Activated naive CD8-positive, alpha-beta T cell treated with anti-CD3 and anti-CD28 coated beads, Interleukin-2, amount 50 U/mL, for 24 hours (primary cell): ENCODE measurements around the gene SLC25A21.
A peak's percentile ranks its signal among the peaks of the same experiment; 100 is the strongest.

Experiments
- ATAC-seq: fragments of 150-1000 bp; cut with Tn5 transposase; one replicate; pipeline ENCODE4 v1.10.0; 2021
- DNase-seq: peaks from one replicate; pipeline ENCODE4 v3.0.0; 2021
- H3K27ac Mint-ChIP-seq: one replicate; pipeline ENCODE4 v1.8.0; 2021; ENCODE audit warnings: mild to moderate bottlenecking, mixed read lengths
- H3K27me3 Mint-ChIP-seq: one replicate; pipeline ENCODE4 v1.8.0; 2021; ENCODE audit warnings: mixed read lengths
- H3K36me3 Mint-ChIP-seq: one replicate; pipeline ENCODE4 v1.8.0; 2021; ENCODE audit warnings: low read depth, mixed read lengths
- H3K4me1 Mint-ChIP-seq: one replicate; pipeline ENCODE4 v1.8.0; 2021; ENCODE audit warnings: mixed read lengths
- H3K4me3 Mint-ChIP-seq: one replicate; pipeline ENCODE4 v1.8.0; 2021; ENCODE audit warnings: mild to moderate bottlenecking, moderate library complexity, mixed read lengths
- H3K9me3 Mint-ChIP-seq: one replicate; pipeline ENCODE4 v1.8.0; 2021; ENCODE audit warnings: mixed read lengths

SLC25A21 gene

DNA sequence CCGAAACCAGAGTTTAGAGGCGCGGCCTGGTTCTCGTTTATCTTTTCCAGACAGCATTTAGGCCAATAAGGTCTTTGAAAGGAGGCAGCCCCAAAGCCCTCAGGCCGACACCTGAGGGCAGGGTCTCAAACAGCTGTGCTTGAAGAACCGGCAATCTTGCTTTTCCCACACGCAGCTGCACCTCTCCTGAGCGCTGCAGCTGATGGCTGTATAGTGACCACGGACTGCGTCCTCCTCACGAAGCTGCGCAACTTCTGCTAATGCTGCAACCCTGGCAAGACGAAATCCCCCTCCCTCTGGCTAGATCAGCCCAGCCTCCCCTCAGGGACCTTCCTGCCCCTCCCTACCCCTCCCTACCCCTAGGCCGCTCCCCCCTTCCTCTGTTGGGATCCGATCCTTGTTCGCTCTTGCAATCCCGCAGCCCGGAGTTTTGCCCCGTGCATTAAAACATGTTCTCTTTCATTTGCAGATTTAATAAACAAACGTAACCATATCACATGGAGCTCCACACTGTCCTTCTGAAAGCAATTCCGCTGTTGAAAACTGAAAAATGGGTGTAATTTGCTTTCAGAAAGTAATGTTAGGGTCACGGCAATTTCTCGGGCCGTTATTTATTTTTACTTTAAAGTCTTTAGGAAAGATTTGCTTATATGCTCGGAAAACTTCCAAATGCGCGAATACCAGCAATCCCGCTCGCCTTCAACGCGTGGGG, 515.6 kb downstream of the SLC25A21 start:
- Mint-ChIP-seq H3K4me1 (peaks cover 25% of the 10 kb centered on the region), H3K27ac (no peak overlapping the region), H3K4me3 (no peak overlapping the region), H3K36me3 (peaks cover 10% of the 10 kb centered on the region), H3K27me3 (peaks cover 92% of the 10 kb centered on the region), H3K9me3 (peaks cover 3% of the 10 kb centered on the region)
- ATAC-seq (no peak), DNase-seq (no peak)

GRCh38 chr14:36655963-36656686, 516.3 kb downstream of the SLC25A21 start:
- Mint-ChIP-seq H3K27me3 (peaks cover 90% of the 10 kb centered on the region), H3K9me3 (no peaks in the 10 kb centered on the region), H3K36me3 (peaks cover 10% of the 10 kb centered on the region), H3K4me3 (no peak overlapping the region), H3K4me1 (peaks cover 20% of the 10 kb centered on the region), H3K27ac (no peak overlapping the region)
- DNase-seq: peak; percentile 47
- peak; percentile 60 for ATAC-seq

DNA sequence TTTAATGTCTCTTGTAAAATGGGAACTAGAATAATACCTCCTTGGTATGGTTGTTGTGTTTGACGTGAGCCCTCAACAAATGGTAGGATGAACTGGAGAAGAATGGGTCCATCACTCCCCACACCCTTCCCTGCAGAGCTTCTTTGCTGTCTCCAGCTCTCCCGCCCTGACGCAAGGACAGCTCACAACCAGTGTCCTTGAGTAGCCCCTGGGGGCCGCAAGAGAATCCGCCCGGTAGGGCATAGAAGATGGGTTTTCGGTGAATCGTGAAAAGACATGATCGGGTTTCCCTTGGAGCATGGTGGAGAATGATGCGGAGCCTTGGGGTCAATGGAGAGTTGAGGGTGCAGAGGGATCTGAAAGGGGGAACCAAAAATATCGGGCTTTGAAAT, 516.8 kb downstream of the SLC25A21 start:
- Mint-ChIP-seq H3K27ac (no peak overlapping the region), H3K27me3 (peaks cover 90% of the 10 kb centered on the region), H3K4me3 (no peak overlapping the region), H3K9me3 (no peaks in the 10 kb centered on the region), H3K4me1 (peaks cover 18% of the 10 kb centered on the region), H3K36me3 (peaks cover 10% of the 10 kb centered on the region)
- ATAC-seq: no peak
- no peak for DNase-seq

DNA sequence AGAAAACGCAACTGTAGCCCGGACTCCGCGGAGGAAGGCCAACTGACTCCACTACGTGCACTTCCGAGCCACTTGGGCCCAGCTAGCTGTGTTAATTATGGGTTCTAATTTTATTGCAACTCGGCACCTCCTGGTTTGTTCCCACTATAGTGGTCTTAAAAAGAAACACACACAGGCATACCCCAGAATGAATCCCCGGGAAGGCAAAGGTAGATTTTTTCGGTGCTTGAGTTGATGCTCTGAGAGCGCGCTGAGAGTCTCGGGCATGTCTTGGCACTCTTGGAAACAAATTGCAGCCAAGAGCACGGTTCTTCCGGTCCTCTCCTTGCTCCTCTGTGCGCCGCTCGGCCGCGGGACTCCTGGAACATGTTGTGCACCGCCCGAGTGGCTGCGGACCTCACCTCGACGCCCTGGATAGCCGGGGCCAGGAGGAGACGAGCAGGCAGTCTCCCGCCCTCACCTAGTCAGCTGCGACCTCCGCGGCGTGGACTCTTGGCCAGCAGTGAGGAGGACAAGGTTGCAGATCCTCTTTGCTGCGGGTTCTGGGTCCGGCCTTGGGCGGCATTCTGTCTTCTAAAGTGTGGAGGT, 517.5 kb downstream of the SLC25A21 start:
- no peaks in the 10 kb centered on the region for H3K9me3 Mint-ChIP-seq
- peaks cover 10% of the 10 kb centered on the region for H3K36me3 Mint-ChIP-seq
- H3K27ac Mint-ChIP-seq: no peak overlapping the region
- DNase-seq (no peak), ATAC-seq (no peak)
- H3K4me3 Mint-ChIP-seq: no peak overlapping the region
- H3K27me3 Mint-ChIP-seq: peaks cover 90% of the 10 kb centered on the region
- peaks cover 18% of the 10 kb centered on the region for H3K4me1 Mint-ChIP-seq

- DNase-seq (no peak), ATAC-seq (no peak)
- peaks cover 89% of the 10 kb centered on the region for H3K27me3 Mint-ChIP-seq
- no peaks in the 10 kb centered on the region for H3K9me3 Mint-ChIP-seq
- peaks cover 17% of the 10 kb centered on the region for H3K4me1 Mint-ChIP-seq
- no peak overlapping the region for H3K4me3 Mint-ChIP-seq
- H3K36me3 Mint-ChIP-seq: peaks cover 9% of the 10 kb centered on the region
- H3K27ac Mint-ChIP-seq: no peak overlapping the region
These were observed 518.2 kb downstream of the SLC25A21 start for GRCh38 chr14:36653962-36654793.

DNA sequence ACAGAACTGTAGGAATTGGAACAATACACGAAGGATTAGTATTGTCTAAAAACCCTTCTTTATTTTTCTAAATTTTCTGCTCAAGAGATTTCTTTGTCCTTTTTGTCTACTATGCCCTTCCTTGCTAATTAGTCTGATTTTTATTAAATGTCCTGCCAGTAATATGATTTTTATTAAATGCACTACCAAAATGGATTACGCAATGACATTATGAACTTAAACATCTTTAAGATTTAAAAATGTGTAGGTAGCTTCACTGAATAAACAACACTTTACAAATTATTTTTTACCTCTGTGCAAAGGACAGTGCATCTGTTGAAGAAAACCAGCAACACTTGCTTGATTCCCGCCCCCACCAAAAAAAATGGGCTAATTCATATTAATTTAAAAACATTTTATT, 519.0 kb downstream of the SLC25A21 start:
- DNase-seq (no peak), ATAC-seq (no peak)
- Mint-ChIP-seq H3K36me3 (peaks cover 5% of the 10 kb centered on the region), H3K4me3 (no peak overlapping the region), H3K27ac (no peak overlapping the region), H3K9me3 (no peaks in the 10 kb centered on the region), H3K4me1 (peaks cover 14% of the 10 kb centered on the region), H3K27me3 (peaks cover 89% of the 10 kb centered on the region)

DNA sequence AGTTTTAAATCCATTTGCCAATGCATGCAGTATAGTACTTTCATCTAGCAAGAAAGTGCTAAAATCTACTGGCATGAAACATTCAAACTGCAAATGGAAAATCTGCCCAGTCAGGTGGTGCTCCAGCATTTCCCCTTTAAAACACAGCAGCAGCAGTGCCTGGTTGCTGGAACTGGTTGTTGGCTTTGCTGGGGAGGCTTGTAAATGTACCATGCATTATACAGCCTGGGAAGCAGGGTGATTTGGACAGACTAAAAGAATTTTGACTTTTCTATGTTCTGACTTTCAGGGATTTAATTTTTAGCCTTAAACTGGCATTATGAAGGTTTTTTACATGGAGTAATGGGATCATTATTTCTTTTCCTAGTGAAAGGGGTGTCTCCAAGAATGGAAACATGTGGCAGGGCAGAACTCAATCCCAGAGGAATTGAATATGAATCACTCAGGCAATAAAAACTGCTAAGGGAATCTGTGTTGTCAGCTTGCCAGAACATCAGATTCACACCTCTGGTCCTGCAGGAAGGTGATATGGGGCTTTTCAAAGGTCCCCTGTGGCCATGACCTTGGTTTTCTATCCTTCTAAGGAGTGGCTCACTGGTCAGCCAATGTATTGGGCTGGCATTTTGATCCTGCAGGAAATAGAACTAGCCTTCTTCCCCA, 519.7 kb downstream of the SLC25A21 start:
- ATAC-seq (no peak), DNase-seq (no peak)
- Mint-ChIP-seq H3K36me3 (peaks cover 5% of the 10 kb centered on the region), H3K4me1 (peaks cover 16% of the 10 kb centered on the region), H3K9me3 (no peaks in the 10 kb centered on the region), H3K27ac (no peak overlapping the region), H3K27me3 (peaks cover 91% of the 10 kb centered on the region), H3K4me3 (no peak overlapping the region)

DNA sequence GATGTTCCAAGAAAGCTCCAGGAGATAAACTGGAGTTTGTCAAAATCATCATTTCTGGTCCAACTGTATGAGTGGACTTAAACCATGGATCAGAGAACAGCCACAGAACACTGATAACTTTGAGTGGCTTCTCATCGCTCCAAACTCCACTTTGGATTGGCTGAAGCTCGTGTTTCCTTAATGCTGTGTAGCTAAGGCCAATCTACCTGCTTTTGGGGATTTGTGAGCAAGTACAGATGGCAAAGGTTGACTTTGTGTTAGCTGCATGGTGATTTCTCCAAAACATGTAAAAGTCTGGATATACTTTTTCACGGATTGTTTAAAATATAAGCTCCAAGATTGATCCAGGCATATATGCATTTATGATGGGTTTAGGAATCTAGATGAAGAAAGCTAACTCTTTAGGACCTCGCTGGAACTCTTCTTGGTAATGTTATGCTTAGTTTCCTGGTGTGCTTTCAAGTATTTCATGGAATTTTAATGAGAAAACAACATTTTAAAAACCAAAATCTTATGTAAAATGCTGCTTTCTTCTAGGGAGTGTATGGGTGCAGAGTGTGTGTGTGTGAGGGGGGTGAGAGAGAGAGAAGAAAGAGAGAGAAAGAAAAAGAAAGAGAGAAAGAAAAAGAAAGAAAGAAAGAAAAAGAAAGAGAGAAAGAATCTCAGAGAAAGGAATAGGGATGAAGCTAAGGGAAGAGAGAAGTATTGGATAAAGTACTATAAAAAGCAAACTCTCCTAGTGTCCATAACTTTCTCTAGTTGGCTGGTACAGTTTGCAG, 522.3 kb downstream of the SLC25A21 start:
- DNase-seq: no peak
- no peak for ATAC-seq
- no peak overlapping the region for H3K4me3 Mint-ChIP-seq
- H3K27ac Mint-ChIP-seq: no peak overlapping the region
- peaks cover 81% of the 10 kb centered on the region for H3K27me3 Mint-ChIP-seq
- H3K9me3 Mint-ChIP-seq: no peaks in the 10 kb centered on the region
- peaks cover 2% of the 10 kb centered on the region for H3K4me1 Mint-ChIP-seq
- no peaks in the 10 kb centered on the region for H3K36me3 Mint-ChIP-seq

DNA sequence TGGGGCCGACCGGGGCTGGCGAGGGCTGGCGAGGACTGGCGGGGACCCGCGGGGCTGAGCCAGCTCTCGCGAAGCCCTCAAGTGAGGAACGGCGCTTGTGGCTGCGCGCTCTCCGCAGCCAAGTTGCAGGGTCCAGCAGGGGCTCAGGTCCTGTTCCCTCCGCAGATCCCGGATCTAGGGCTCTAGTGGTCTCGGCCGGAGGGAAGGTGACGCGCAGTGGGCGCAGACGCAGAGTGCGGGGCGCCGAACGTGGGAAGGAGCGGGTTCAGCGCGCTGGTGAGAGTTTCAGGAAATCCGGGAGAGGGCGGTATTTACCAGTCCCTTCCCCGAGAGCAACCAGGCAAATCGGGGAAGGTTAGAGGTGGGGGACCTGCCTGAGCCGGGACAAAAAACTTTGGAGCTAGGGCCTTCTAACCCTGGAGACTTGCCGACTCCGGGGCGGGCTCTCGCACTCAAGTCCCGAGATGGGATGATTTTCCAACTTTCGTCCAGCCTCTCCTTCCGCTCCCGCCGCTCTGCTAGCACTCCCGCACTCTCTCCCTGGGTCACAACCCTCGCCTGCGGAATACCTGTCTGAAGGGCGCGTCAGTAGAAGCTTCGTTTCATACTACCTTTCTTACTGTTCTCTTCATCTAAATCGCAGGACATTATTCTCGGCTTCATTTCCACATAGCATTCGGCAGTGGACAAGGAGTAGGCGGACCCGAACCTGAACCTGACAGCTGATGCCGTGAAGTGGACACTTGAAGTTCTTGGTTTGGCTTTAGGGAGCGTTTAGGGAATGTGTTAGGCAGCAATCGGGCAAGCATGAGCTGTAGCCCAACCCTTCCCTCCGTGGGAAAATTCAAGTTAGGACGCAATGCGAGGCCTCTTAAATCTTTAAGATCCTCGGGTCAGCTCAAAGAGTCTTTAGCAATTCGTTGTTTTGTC, 524.3 kb downstream of the SLC25A21 start:
- Mint-ChIP-seq H3K36me3 (no peaks in the 10 kb centered on the region), H3K4me3 (peak overlapping the region; percentile 21), H3K4me1 (peaks cover 2% of the 10 kb centered on the region), H3K27ac (no peak overlapping the region), H3K9me3 (no peaks in the 10 kb centered on the region), H3K27me3 (peaks cover 66% of the 10 kb centered on the region)
- no peak for ATAC-seq
- no peak for DNase-seq

DNA sequence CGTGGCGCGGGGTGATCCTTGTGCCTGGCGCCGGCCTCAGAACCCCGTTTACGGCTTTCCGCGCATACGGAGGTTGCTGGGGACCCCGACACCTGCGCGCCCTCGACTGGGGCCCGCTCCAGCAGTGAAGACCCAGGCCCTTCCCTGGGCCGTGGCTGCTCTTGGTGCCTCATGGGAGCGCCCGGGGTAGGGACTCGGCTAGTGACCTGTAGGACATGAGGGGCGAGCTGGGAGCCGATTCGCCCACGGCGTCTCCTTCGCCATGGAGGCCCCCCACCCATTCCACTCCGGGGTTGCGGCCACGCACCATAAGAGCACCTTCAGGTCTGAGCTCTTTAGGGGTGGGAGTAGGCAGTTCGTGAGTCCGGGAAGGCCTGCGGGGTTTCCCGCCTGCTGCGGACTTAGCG, 525.0 kb downstream of the SLC25A21 start:
- H3K27ac Mint-ChIP-seq: no peak overlapping the region
- no peaks in the 10 kb centered on the region for H3K9me3 Mint-ChIP-seq
- H3K4me3 Mint-ChIP-seq: no peak overlapping the region
- no peaks in the 10 kb centered on the region for H3K36me3 Mint-ChIP-seq
- DNase-seq (no peak), ATAC-seq (no peak)
- H3K4me1 Mint-ChIP-seq: peaks cover 2% of the 10 kb centered on the region
- H3K27me3 Mint-ChIP-seq: peaks cover 64% of the 10 kb centered on the region

- H3K9me3 Mint-ChIP-seq: no peaks in the 10 kb centered on the region
- H3K4me1 Mint-ChIP-seq: peaks cover 2% of the 10 kb centered on the region
- ATAC-seq: no peak
- peaks cover 59% of the 10 kb centered on the region for H3K27me3 Mint-ChIP-seq
- H3K4me3 Mint-ChIP-seq: no peak overlapping the region
- no peaks in the 10 kb centered on the region for H3K36me3 Mint-ChIP-seq
- H3K27ac Mint-ChIP-seq: no peak overlapping the region
- DNase-seq: no peak
These were observed 525.6 kb downstream of the SLC25A21 start for GRCh38 chr14:36646664-36647416.

DNA sequence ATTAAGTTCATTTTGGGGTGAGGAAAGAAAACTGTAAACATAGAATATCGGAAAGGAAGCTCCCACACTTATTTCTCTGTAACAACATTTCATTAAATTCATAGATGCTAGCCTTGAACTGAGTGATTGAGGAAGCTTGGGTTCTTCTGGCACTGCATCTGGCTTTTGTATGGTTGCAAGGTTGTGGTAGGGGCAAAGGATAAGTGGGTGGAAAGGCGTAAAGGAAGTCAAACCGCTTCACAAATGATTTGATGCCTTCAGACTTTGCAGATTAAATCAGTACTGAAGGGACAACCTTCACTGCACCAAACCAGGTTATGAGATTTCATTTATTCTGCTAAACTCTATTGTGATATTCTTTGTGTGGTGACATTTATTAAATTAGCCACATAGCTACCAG, 538.8 kb downstream of the SLC25A21 start:
- H3K9me3 Mint-ChIP-seq: peaks cover 8% of the 10 kb centered on the region
- no peak for ATAC-seq
- H3K27me3 Mint-ChIP-seq: peaks cover 12% of the 10 kb centered on the region
- no peak overlapping the region for H3K27ac Mint-ChIP-seq
- no peak overlapping the region for H3K4me3 Mint-ChIP-seq
- no peak for DNase-seq
- H3K36me3 Mint-ChIP-seq: no peaks in the 10 kb centered on the region
- H3K4me1 Mint-ChIP-seq: no peaks in the 10 kb centered on the region
